Measurements from ENCODE around the gene VRK1.

VRK1 gene

GRCh38 chr14:96829791-96830190, 32.6 kb downstream of the VRK1 start:
- Histone ChIP-seq H3K36me3 (ENCODE audit: insufficient read depth, low read length) (peaks cover 2% of the 10 kb centered on the region), H3K4me1 (ENCODE audit: control insufficient read depth, insufficient read depth, low read length) (no peaks in the 10 kb centered on the region), H3K4me2 (ENCODE audit: low read length) (no peak overlapping the region), H3K9ac (ENCODE audit: low read depth, low read length) (no peak overlapping the region), H3K4me3 (ENCODE audit: low read length) (no peak overlapping the region), H3K9me3 (replicated peaks; ENCODE audit: low read length) (no peaks in the 10 kb centered on the region), H3K27me3 (ENCODE audit: control insufficient read depth, insufficient read depth, low read length) (no peaks in the 10 kb centered on the region)

GRCh38 chr14:96830946-96831345, 33.8 kb downstream of the VRK1 start:
- H3K4me2 ChIP-seq (ENCODE audit: low read length), result no peak overlapping the region
- H3K4me3 ChIP-seq (ENCODE audit: low read length), result no peak overlapping the region
- H3K4me1 ChIP-seq (ENCODE audit: control insufficient read depth, insufficient read depth, low read length), result no peaks in the 10 kb centered on the region
- H3K9me3 ChIP-seq (replicated peaks; ENCODE audit: low read length), result no peaks in the 10 kb centered on the region
- H3K27me3 ChIP-seq (ENCODE audit: control insufficient read depth, insufficient read depth, low read length), result no peaks in the 10 kb centered on the region
- peaks cover 2% of the 10 kb centered on the region for H3K36me3 ChIP-seq (ENCODE audit: insufficient read depth, low read length)
- no peak overlapping the region for H3K9ac ChIP-seq (ENCODE audit: low read depth, low read length)

- Histone ChIP-seq H3K27me3 (ENCODE audit: control insufficient read depth, insufficient read depth, low read length) (no peaks in the 10 kb centered on the region), H3K36me3 (ENCODE audit: insufficient read depth, low read length) (peaks cover 2% of the 10 kb centered on the region), H3K4me3 (ENCODE audit: low read length) (no peak overlapping the region), H3K4me1 (ENCODE audit: control insufficient read depth, insufficient read depth, low read length) (no peaks in the 10 kb centered on the region), H3K9me3 (replicated peaks; ENCODE audit: low read length) (no peaks in the 10 kb centered on the region), H3K9ac (ENCODE audit: low read depth, low read length) (no peak overlapping the region), H3K4me2 (ENCODE audit: low read length) (no peak overlapping the region)
Observed at GRCh38 chr14:96832351-96832750, 35.2 kb downstream of the VRK1 start.

- Histone ChIP-seq H3K4me1 (ENCODE audit: control insufficient read depth, insufficient read depth, low read length) (no peaks in the 10 kb centered on the region), H3K27me3 (ENCODE audit: control insufficient read depth, insufficient read depth, low read length) (no peaks in the 10 kb centered on the region), H3K4me2 (ENCODE audit: low read length) (no peak overlapping the region), H3K9ac (ENCODE audit: low read depth, low read length) (no peak overlapping the region), H3K4me3 (ENCODE audit: low read length) (no peak overlapping the region), H3K9me3 (replicated peaks; ENCODE audit: low read length) (no peaks in the 10 kb centered on the region), H3K36me3 (ENCODE audit: insufficient read depth, low read length) (peaks cover 3% of the 10 kb centered on the region)
Observed at GRCh38 chr14:96838449-96838848, 41.3 kb downstream of the VRK1 start.

- no peak overlapping the region for H3K4me3 ChIP-seq (ENCODE audit: low read length)
- H3K27me3 ChIP-seq (ENCODE audit: control insufficient read depth, insufficient read depth, low read length), result no peaks in the 10 kb centered on the region
- H3K4me2 ChIP-seq (ENCODE audit: low read length), result no peak overlapping the region
- H3K9me3 ChIP-seq (replicated peaks; ENCODE audit: low read length), result no peaks in the 10 kb centered on the region
- no peaks in the 10 kb centered on the region for H3K4me1 ChIP-seq (ENCODE audit: control insufficient read depth, insufficient read depth, low read length)
- H3K36me3 ChIP-seq (ENCODE audit: insufficient read depth, low read length), result peaks cover 3% of the 10 kb centered on the region
- H3K9ac ChIP-seq (ENCODE audit: low read depth, low read length), result no peak overlapping the region
Observed at GRCh38 chr14:96839251-96839650, 42.1 kb downstream of the VRK1 start.

GRCh38 chr14:96843137-96843536, 46.0 kb downstream of the VRK1 start:
- Histone ChIP-seq H3K36me3 (ENCODE audit: insufficient read depth, low read length) (peaks cover 12% of the 10 kb centered on the region), H3K27me3 (ENCODE audit: control insufficient read depth, insufficient read depth, low read length) (no peaks in the 10 kb centered on the region), H3K9me3 (replicated peaks; ENCODE audit: low read length) (no peaks in the 10 kb centered on the region), H3K9ac (ENCODE audit: low read depth, low read length) (no peak overlapping the region), H3K4me1 (ENCODE audit: control insufficient read depth, insufficient read depth, low read length) (no peaks in the 10 kb centered on the region), H3K4me2 (ENCODE audit: low read length) (no peak overlapping the region), H3K4me3 (ENCODE audit: low read length) (no peak overlapping the region)

- Histone ChIP-seq H3K36me3 (ENCODE audit: insufficient read depth, low read length) (peaks cover 12% of the 10 kb centered on the region), H3K9me3 (replicated peaks; ENCODE audit: low read length) (no peaks in the 10 kb centered on the region), H3K4me1 (ENCODE audit: control insufficient read depth, insufficient read depth, low read length) (no peaks in the 10 kb centered on the region), H3K4me2 (ENCODE audit: low read length) (no peak overlapping the region), H3K9ac (ENCODE audit: low read depth, low read length) (no peak overlapping the region), H3K4me3 (ENCODE audit: low read length) (no peak overlapping the region), H3K27me3 (ENCODE audit: control insufficient read depth, insufficient read depth, low read length) (no peaks in the 10 kb centered on the region)
Observed at GRCh38 chr14:96844857-96845570, 47.8 kb downstream of the VRK1 start.

- H3K4me1 ChIP-seq (ENCODE audit: control insufficient read depth, insufficient read depth, low read length), result no peaks in the 10 kb centered on the region
- H3K27me3 ChIP-seq (ENCODE audit: control insufficient read depth, insufficient read depth, low read length), result no peaks in the 10 kb centered on the region
- H3K9me3 ChIP-seq (replicated peaks; ENCODE audit: low read length), result no peaks in the 10 kb centered on the region
- peaks cover 9% of the 10 kb centered on the region for H3K36me3 ChIP-seq (ENCODE audit: insufficient read depth, low read length)
- H3K4me3 ChIP-seq (ENCODE audit: low read length), result no peak overlapping the region
- H3K9ac ChIP-seq (ENCODE audit: low read depth, low read length), result no peak overlapping the region
- no peak overlapping the region for H3K4me2 ChIP-seq (ENCODE audit: low read length)
Observed at GRCh38 chr14:96847451-96847850, 50.3 kb downstream of the VRK1 start.

GRCh38 chr14:96848011-96848410, 50.8 kb downstream of the VRK1 start:
- Histone ChIP-seq H3K4me2 (ENCODE audit: low read length) (no peak overlapping the region), H3K4me3 (ENCODE audit: low read length) (no peak overlapping the region), H3K9ac (ENCODE audit: low read depth, low read length) (no peak overlapping the region), H3K36me3 (ENCODE audit: insufficient read depth, low read length) (peaks cover 9% of the 10 kb centered on the region), H3K27me3 (ENCODE audit: control insufficient read depth, insufficient read depth, low read length) (no peaks in the 10 kb centered on the region), H3K9me3 (replicated peaks; ENCODE audit: low read length) (no peaks in the 10 kb centered on the region), H3K4me1 (ENCODE audit: control insufficient read depth, insufficient read depth, low read length) (no peaks in the 10 kb centered on the region)

GRCh38 chr14:96849733-96850132, 52.6 kb downstream of the VRK1 start:
- Histone ChIP-seq H3K4me3 (ENCODE audit: low read length) (no peak overlapping the region), H3K4me2 (ENCODE audit: low read length) (no peak overlapping the region), H3K4me1 (ENCODE audit: control insufficient read depth, insufficient read depth, low read length) (no peaks in the 10 kb centered on the region), H3K9ac (ENCODE audit: low read depth, low read length) (no peak overlapping the region), H3K27me3 (ENCODE audit: control insufficient read depth, insufficient read depth, low read length) (no peaks in the 10 kb centered on the region), H3K9me3 (replicated peaks; ENCODE audit: low read length) (no peaks in the 10 kb centered on the region), H3K36me3 (ENCODE audit: insufficient read depth, low read length) (peaks cover 9% of the 10 kb centered on the region)

- Histone ChIP-seq H3K36me3 (ENCODE audit: insufficient read depth, low read length) (peaks cover 9% of the 10 kb centered on the region), H3K27me3 (ENCODE audit: control insufficient read depth, insufficient read depth, low read length) (no peaks in the 10 kb centered on the region), H3K4me2 (ENCODE audit: low read length) (no peak overlapping the region), H3K4me1 (ENCODE audit: control insufficient read depth, insufficient read depth, low read length) (no peaks in the 10 kb centered on the region), H3K9me3 (replicated peaks; ENCODE audit: low read length) (no peaks in the 10 kb centered on the region), H3K9ac (ENCODE audit: low read depth, low read length) (no peak overlapping the region), H3K4me3 (ENCODE audit: low read length) (no peak overlapping the region)
Observed at GRCh38 chr14:96851694-96852381, 54.7 kb downstream of the VRK1 start.

Data from skeletal muscle satellite cell (primary cell).